Measurements from ENCODE around the gene PRSS58. TPM values are rescaled to one million over a fixed set of nuclear protein-coding genes. Genes with fewer than 3 reads are reported as not detected.

PRSS58 gene
- total RNA-seq, 1 donor, result not detected

- no peaks in the 10 kb centered on the region for H3K36me3 ChIP-seq (ENCODE audit: insufficient read depth, low read length)
- no peak overlapping the region for H3K27ac ChIP-seq (ENCODE audit: low read depth, low read length)
- no peak overlapping the region for H3K4me3 ChIP-seq (ENCODE audit: insufficient read depth, low read length)
- H3K9me3 ChIP-seq (ENCODE audit: low read depth, low read length), result no peaks in the 10 kb centered on the region
- no peak overlapping the region for H3K4me2 ChIP-seq (ENCODE audit: insufficient read depth, low read length)
- no peaks in the 10 kb centered on the region for H4K20me1 ChIP-seq (ENCODE audit: insufficient read depth, low read length)
- no peaks in the 10 kb centered on the region for H3K4me1 ChIP-seq (ENCODE audit: insufficient read depth, low read length)
- TF ChIP-seq CTCF (IDR thresholded peaks at IDR 0.05; ENCODE audit: extremely low read depth, low read depth, low read length), result no peak
- H3K79me2 ChIP-seq (ENCODE audit: insufficient read depth, low read length), result no peaks in the 10 kb centered on the region
- no peak for DNase-seq (ENCODE audit: insufficient read length, low spot score, missing footprints)
- no peak overlapping the region for H2AFZ ChIP-seq (ENCODE audit: low read length)
- no peaks in the 10 kb centered on the region for H3K27me3 ChIP-seq (ENCODE audit: insufficient read depth, low read length)
Observed at GRCh38 chr7:142228537-142229104, 29.2 kb downstream of the PRSS58 start.

Small RNA genes within 50 kb of the gene (small RNA-seq; reads per million reads assigned to genes)
- gene TRBV1, result not detected

Other genes starting within 250 kb of the PRSS58 start
- gene MGAM2, start 146.3 kb downstream of the PRSS58 start, total RNA-seq, result not detected in 2 replicates

Measured in osteoblast (primary cell).